Activated T-helper 9 cell treated with anti-CD3 and anti-CD28 coated beads, Interleukin-2, amount 50 U/mL, for 16 hours (primary cell): Measurements from ENCODE around the gene P2RY2.

Experiments
- DNase-seq: peaks from one replicate; pipeline ENCODE4 v3.0.0-alpha.2; 2020; ENCODE audit warnings: low read depth

Gene P2RY2

GRCh38 chr11:73205661-73206343 is 12.3 kb upstream of the P2RY2 start:
- DNase-seq = no peak

DNA sequence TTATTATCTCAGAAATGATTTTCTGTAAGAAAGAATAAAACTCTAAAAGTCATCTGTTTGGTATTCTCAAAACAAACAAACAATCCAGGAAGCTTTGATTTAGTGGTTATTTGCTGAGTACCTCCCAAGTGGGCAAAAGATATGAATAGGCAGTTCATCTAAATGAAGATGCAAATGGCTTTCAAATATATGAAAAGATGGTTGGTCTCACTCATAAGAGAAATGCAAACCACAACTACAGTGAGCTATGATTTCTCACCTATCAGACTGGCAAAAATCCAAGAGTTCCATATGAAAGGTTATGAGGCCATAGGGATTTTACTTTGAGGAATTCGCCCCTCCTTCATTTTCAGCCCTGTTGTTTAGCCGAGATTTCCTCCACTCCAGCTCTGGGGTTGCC is 11.3 kb upstream of the P2RY2 start:
- DNase-seq = no peak

DNA sequence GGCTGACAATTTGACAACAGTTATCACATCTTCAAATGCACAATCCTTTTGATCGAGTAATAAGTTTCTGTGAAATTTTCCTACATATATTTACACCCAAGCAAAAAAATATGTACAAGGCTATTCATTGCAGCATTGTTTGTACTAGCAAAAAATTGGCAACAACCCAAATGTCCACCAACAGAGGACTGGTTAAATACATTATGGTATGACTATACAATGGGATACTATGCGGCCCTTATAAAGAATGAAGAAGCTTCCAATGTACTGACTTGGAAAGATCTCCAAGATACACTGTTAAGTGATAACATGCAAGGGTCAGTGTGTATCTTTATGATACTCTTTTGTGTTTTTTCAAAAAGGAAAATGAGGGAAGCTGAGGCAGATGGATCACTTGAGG is 8.2 kb upstream of the P2RY2 start:
- DNase-seq = no peak

GRCh38 chr11:73210916-73211667 is 7.0 kb upstream of the P2RY2 start:
- no peak for DNase-seq

DNA sequence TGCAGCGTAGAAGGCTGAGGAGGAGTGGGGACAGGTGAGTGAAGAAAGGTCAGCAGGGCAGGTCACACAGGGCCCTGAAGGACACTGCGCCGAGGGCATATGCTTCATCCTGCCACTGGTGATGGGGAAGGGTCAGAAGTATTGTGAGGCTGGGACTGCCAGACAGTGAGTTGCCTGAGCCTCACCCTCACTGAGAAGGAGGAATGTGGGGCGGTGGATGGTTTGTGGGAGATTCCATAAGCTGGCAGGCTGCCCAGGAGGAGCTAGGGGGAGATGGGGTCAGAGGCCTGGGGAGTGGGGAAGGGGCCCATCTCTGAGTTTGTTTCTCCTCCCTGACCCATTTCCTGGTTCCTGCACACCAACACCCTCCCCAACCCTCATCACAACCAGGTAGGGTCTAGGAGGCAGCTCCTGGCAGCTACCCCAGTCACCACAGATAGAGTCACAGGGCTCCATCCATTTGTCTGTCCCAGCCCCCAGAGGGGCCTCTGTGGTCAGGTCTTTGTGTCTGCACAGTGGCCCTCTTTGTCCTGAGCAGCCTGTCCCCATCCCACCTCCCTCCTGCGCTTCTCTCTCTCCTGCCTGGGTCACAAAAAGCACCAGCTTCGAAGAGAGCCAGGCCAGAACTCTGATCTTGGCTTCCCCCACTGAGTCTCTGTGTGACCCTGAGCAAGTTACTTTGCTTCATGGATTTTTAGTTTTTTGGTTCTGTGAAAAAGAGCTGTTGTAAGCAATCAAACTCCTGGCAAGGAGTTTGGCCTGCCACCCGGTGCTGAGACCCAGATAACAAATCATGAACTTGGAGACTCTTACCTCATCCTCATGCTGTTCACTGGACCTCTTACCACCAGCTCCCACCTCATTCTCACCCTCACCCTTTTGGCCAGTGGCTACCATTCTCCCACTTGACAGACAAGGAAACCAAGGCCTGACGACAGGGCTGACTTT is 4.6 kb upstream of the P2RY2 start:
- DNase-seq = no peak

GRCh38 chr11:73215191-73216134 is 2.6 kb upstream of the P2RY2 start:
- no peak for DNase-seq

GRCh38 chr11:73216465-73216864 is 1.6 kb upstream of the P2RY2 start:
- DNase-seq = no peak

DNA sequence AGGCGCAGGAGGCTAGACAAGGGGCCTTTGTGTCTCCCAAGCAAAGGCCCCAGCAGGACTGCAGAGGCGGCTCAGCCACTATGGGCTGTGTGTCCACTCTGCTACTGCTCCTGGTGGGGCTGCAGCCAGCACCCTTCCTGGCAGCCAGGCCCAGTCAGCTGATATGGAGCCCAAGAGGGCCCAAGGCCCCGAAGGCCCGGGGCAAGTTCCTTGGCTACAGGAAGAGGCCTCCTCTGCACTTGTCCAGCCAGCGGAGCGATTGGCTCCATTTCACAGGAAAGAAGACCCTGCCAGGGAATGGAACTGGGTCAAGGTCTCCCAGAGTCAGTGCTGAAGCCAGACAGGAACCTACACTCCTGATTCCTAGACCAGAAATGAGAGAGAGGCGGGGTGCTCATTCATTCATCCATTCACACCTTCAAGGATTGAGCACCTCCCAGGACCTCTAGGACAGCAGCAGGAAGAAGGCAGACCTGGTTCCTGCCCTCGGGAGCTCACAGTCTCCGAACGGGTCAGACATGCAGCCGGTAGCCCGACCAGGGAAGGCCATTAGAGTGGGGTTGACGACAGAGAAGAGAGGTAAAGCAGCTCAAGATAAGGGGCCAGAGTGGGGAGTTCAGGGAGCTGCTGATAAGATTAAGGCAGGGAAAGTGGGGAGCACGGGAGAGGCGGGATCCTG is 811 bp upstream of the P2RY2 start:
- no peak for DNase-seq

GRCh38 chr11:73217810-73218105 is 323 bp upstream of the P2RY2 start:
- DNase-seq = no peak

DNA sequence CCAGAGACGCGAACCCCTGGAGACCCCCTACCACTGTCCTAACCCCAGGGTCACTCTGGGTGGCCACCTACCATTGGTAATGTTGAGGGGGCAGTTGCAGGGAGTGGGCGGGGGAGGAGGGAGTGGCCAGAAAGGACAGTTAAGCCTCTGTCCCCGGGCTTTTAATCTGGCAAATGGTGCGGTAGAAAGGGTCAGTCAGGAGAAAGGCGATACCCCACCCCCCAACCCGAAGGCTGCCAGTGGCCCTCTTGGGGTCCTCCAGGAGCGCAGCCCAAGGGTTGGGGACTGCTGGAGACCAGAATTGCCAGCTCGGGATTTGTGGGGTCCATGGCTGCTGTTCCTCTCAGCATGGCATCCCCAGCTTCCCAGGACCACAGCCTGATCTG is 742 bp downstream of the P2RY2 start:
- no peak for DNase-seq

DNA sequence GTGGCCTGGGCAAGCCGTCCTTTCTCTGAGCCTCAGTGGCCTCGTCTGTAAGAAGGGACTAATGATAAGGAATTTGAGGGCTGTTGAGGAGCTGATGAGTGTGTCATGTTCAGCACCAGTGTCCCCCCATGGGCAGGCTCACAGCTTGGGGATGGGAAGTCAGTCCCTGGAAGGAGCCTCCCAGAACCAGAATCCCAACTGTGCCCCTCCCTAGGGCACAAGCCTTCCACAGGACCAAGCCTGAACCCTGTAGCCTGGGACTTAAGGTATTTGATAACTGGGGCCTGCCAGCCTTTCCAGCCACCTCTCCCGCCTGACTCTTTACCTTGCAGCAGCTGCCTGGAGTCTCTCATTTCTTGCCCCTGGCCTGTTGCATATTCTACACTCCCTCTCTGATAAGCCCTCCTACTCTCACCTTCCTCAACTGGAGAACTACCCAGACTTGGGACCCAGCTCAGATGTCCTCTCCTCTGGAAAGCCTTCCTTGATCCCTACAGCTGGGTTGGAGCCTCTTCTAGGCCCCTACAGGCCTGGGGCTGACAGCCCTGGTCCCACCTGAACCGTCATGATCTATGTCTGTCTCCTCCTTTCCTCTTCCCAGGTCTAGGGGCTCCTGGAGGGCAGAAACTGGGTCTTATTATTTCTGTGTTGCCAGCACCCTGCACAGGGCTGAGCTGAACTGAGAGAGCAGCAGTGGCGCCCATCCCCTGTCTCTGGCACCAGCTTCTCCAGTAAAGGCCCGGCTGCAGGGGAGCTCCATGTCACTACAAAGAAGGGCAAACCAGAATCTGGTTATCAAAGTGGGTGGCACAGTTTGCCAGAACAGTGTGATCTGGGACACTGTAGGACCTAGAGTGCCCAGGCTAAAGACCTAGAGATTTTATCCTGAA is 1.6 kb downstream of the P2RY2 start:
- DNase-seq = no peak

- DNase-seq = no peak
These were observed 3.4 kb downstream of the P2RY2 start for GRCh38 chr11:73221451-73221850.

GRCh38 chr11:73221996-73222395 is 3.9 kb downstream of the P2RY2 start:
- DNase-seq = no peak

DNA sequence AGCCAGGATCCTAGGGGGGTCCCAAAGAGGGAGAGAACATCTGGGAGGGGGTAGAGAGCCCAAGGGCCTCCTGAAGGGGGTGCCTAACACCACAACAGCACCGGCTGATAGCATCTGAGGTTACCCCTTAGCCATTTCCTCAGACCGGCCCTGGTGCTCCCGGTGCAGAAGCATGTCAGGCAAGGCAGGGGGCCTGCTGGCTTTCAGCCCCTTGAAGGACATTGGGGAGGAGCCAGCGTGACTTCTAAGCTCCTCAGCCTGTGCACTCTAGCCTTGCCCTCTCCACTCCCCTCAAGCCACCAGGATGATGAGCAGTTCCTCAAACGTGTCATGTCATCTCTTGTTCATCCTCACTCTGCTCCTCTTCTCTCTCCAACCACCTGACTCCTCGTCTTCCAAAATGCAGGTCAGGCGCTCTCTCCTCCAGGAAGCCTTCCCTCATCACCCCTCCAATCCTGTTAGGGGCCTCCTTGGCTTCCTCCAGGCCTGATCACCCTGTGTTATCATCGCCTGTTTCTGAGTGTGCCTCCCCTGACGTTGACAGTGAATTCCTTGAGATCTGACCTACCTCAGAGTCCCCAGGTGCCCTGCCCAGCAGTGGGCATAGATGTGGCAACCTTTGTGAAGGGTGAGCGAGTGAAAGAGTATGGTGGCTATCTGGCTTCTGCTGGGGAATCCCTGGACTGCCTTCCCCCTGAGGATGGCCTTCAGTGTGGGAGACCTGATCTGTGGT is 6.1 kb downstream of the P2RY2 start:
- DNase-seq = no peak

- no peak for DNase-seq
These were observed 7.1 kb downstream of the P2RY2 start for GRCh38 chr11:73225001-73225686.

DNA sequence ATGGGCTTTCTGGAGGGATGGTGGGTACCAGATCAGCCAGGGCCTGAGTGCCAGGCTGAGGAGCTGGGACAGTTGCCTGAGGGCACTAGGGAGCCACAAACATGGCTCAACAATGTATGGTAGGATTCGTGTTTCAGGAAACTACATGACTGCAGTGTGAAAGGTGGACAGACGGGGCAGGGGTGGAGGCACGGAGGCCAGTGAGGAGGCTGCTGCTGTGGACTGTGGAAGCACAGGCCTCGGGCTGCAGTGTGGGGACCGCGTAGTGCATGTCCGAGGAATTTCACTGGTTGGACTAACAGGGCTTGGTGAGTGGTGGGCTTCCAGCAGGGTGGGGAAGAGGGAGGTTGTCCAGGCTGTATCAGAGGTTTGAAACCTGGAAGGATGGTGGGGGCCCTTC is 7.8 kb downstream of the P2RY2 start:
- DNase-seq = no peak

DNA sequence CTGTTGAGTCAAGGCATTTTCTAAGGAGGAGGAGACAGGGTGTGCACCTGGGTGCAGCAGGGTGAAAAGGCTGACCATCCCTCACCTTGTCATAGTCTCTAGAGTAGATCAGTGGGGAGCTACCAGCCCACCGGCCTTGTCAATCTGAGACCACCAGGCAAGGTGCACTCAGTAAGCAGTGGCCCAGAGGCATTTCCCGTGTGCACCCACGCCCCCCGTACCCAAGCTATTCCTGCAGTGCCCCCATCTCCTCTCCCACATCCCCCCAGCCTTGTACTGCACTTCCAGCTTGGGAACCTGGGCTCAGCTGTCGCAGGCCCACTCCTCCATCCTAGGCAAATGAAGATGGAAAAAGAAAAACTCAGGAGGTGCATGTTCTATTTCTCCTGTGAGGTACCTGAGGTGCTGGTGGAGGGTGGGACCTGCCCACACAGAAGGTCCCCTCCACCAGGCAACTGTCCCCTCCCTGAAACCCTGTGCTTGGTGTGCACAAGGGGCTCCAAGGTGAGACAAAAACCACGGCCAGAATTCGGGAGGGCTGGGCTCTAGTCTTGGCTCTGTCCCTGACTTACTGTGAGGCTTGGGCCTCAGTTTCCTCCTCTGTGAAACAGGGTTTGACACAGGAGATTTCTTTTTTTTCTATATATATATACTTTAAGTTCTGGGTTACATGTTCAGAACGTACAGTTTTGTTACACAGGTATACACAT is 8.4 kb downstream of the P2RY2 start:
- no peak for DNase-seq

GRCh38 chr11:73227571-73228211 is 9.6 kb downstream of the P2RY2 start:
- DNase-seq = no peak
